NCI-H1105 (cell line): ENCODE measurements around the gene BCR.
A peak's percentile ranks its signal among the peaks of the same experiment; 100 is the strongest.
"Not testable (repeated sequence)": the region's sequence is repeated elsewhere in the genome, so short reads cannot be mapped to it uniquely, and the experiment has no call there.

ENCODE experiments used
- DNase-seq: peaks from one replicate; lab custom pipeline; 2025; lab: John Stamatoyannopoulos, UW

BCR gene

DNA sequence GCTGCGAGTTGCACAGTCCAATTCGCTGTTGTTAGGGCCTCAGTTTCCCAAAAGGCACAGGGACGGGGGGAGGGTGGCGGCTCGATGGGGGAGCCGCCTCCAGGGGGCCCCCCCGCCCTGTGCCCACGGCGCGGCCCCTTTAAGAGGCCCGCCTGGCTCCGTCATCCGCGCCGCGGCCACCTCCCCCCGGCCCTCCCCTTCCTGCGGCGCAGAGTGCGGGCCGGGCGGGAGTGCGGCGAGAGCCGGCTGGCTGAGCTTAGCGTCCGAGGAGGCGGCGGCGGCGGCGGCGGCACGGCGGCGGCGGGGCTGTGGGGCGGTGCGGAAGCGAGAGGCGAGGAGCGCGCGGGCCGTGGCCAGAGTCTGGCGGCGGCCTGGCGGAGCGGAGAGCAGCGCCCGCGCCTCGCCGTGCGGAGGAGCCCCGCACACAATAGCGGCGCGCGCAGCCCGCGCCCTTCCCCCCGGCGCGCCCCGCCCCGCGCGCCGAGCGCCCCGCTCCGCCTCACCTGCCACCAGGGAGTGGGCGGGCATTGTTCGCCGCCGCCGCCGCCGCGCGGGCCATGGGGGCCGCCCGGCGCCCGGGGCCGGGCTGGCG lies at the start of gene BCR:
BCR (plus strand) TSS at position 209 of the 592 bp plus-strand sequence. CDS start 452 bp downstream, outside the sequence.
- peak; percentile 49 for DNase-seq

DNA sequence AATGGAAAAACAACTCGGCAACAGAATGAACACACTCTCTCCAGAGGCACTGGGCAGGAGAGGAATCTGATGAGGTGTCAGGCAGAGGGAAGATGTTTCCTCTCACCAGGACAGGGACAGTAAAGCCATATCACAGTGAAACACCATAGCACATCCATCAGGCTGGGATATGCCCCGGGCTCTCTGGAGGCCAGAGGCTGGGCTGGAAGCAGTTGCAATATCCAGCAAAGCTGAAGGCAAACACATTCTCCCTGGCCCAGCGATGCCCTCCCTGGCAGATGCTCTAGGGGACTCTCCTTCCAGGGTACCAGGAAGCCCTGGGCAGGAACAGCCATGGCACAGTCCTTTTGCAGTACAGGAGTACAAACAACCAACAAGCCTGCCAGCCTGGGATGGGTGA lies 49.6 kb upstream of the BCR start:
- DNase-seq, result no peak

DNA sequence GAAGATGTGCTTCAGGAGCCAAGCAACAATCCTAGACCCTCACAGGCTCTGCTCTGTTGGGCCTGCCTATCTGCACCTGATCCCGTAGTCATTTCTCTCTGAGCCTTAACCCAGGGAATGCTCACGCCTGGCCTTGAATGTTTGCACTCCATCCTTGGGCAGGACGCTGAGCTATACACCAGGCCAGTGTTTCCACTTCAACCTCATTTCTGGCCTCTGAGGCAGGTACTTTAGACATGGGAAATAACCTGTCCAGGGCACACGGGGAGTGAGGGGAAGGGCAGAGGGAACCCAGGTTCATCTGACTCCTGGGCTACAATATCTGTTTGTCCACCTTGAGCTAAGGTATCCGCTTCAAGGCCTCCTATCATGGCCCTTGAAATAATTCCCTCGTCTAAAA lies 48.4 kb upstream of the BCR start:
- DNase-seq, result no peak

DNA sequence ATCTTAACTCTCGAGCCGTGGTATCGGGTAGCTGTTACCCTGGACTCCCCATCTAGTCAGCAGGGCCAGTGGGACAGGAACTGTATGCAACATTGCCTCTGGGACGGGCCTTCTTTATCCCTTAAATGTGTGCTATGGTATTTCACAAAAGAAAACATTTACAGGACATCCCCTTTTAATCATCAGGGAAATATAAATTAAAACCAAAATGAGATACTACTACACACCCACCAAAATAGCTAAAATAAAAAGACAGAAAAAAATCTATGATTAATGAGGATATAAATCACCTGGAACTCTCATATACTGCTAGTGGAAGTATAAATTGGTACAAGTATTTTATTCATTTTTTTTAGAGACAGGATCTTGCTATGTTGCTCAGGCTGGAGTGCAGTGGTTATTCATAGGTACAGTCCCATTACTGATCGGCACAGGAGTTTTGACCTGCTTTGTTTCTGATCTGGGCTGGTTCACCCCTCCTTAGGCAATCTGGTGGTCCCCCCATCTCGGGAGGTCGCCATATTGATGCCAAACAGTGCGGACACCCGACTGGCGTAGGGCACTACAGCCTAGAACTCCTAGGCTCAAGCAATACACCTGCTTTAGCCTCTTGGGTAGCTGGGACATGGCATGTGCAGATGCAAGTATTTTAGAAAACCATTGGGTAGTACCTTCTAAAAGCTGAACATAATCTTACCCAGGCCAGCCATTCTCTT lies 47.8 kb upstream of the BCR start:
- DNase-seq, result no peak

DNA sequence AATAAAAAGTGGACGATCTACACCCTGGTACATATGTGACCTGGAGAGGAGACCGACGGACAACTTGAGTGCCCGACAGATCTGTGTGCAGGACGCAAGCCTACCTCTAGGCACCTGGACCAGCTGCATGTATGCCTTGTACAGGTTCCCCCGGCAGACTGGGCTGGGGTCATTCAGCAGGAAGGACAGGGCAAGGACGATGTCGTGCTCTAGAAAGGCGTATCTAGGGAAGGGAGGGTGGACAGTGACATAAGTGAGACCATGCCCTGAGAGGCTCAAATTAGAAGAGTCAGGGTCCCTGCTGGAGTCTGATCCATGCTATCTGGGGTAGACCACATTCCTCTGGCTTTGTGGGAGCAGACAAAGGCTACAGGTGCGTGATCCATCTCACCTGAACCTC lies 46.4 kb upstream of the BCR start:
- no peak for DNase-seq

DNA sequence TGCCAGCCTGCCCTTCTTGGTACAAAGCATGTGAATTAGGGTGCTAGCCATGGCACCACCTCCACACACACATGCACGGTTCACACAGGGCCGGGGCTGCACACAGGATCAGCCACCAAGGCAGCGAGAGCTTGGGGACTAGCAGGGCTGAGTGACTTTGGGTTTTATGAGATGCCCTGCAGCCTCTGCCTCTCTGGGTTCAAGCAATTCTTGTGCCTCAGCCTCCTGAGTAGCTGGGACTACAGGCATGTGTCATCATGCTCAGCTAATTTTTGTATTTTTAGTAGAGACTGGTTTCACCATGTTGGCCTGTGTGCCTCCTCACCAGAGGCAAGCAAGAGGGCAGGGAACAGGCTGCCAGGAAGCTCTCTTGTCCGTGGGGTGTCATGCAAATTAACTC lies 43.3 kb upstream of the BCR start:
- DNase-seq, result not testable (repeated sequence)

DNA sequence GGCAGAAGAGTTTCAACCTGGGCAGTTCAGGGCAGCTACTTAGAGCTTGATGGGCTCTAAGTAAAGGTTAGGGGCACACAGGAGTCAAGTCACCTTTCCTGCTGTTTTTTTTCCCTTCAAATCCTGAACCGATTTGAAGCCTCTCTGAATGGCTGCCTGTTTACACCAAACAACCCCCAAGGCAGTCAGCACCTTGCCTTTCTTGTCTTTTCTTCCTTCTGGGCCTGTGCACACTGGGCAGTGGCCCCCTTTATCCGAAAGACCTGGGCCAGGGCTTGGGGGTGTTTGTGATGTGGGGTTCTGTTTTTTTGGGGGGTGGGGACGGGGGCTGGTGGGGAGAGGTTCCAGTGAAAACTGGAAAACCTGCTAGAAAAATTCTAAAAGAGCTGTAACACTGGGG lies 42.8 kb upstream of the BCR start:
- no peak for DNase-seq

DNA sequence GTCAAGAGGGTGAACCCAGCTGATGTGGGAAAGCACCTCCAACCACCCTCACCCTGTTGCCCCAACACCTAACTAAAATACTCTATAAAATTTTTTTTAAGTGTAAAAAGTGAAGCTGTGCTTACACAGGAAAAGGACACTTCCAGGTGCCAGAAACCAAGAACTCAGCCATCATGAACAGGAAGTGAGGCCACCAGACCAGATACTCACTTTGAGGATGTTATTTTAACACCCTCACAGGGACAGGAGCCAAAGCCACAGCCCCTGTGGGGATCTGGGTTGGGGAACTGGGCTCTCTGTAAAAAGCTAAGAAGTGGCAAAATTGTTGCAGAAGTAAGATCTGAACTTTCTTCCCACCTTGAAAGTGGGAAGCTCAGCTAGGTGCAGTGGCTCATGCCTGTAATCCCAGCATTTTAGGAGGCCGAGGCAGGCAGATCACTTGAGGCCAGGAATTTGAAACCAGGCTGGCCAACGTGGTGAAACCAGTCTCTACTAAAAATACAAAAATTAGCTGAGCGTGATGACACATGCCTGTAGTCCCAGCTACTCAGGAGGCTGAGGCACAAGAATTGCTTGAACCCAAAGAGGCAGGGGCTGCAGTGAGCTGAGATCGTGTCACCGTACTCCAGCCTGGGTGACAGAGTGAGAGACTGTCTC lies 42.3 kb upstream of the BCR start:
- DNase-seq, result no peak

DNA sequence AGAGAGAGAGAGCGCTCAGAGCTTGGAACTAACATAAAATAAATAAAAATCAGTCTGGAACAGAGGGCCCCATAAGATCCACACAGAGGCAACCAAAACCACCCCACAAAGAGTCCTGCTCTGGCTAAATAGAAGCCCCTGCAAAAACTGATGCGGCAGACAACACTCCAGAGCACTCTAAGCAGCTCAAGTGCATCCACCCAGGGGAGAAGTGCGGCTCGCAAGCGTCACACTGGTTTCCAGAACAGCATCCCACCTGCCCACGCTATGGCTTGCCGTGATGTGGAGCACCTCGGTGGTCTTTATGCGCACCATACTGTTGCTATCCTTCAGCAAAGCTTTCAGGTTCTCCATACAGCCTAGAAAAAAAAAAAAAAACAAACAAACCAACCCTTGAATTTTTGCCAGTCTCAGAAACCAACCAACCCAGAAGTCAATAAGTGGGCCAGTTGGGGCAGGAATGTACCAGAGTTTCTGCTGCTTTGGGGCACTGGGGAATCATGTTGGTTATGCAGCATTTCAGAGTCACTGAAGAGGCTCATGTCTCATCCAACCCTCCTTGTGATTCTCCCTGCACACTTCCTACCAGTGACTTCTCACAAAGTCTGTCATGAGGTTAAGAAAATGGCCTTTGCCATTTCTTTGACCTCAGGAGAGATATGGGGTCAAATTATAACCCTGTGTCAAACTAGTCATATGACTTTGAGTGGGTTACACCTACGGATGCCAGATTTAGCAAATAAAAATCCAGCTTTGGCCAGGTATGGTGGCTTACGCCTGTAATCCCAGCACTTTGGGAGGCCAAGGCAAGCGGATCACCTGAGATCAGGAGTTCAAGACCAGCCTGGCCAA lies 41.5 kb upstream of the BCR start:
- DNase-seq, result no peak

DNA sequence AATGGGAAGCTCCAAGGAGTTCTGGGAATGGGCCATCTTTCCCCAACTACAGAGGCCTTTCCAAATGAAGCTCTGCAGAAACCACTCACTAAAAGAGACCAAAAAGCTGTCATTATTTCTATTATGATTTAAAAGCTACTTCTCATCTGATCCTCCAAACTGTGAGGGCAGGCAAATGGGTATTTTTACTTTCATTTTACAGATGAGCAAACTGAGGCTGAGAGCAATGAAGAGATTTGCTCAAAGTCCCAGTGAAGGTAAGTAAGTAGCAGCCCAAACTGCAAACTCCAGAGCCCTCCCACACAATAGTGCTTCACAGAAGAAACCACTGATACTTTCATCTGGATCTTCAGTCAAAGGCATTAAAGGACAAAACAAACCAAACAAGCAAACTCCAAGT lies 39.9 kb upstream of the BCR start:
- DNase-seq, result no peak

DNA sequence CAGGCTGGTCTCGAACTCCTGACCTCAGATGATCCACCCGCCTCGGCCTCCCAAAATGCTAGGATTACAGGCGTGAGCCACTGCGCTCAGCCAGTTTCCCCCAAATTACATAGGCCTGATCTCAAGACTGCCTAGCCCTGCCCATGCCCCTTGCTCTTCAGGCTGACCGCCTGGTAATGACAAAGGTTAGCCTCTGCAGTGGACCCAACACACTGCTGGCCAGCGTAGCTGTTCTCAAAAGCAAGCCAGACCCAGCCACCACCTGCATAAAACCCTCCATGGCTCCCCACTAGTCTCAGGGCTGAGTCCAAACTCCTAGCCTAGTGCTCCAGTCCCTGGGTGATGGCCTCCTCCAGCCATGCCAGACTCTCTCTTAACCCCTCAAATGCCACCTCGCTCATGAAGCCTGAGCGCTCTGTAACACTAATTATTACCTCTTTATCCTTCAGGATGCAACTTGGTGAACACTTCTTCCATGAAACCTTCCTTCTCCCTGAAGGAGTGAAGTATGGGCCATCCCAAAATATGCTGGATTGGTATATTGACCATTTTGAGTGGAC lies 37.7 kb upstream of the BCR start:
- no peak for DNase-seq

DNA sequence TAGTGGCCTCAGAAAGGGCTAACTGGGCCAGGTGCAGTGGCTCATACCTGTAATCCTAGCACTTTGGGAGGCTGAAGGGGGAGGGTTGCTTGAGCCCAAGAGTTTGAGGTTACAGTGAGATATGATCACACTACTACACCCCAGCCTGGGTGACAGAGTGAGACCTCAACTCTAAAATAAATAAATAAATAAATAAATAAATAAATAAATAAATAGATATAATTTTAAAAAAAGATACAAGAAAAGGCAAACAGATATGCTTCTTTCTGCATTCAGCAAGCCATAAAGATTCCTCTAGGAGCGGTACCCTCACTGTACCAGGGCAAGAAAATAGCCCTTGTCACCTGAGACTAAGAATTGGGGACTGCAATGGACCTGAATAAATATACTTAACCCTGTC lies 37.2 kb upstream of the BCR start:
- no peak for DNase-seq

DNA sequence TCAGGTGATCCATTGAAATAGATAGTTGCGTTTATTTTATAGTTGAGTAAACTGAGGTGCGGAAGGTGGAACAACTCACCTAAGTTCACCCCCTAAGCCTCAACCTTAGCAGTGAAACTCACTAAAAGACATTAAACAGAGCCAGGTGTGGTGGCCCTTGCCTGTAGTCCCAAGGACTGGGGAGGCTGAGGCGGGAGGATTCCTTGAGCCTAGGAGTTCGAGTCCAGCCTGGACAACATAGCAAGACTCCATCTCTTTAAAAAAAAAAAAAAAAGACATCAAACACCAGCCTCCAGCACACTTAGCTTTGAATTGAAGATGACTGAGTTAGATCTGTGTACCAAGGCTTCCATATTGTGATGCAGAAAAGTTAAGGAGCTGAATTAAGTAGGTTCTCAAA lies 35.9 kb upstream of the BCR start:
- DNase-seq, result no peak

DNA sequence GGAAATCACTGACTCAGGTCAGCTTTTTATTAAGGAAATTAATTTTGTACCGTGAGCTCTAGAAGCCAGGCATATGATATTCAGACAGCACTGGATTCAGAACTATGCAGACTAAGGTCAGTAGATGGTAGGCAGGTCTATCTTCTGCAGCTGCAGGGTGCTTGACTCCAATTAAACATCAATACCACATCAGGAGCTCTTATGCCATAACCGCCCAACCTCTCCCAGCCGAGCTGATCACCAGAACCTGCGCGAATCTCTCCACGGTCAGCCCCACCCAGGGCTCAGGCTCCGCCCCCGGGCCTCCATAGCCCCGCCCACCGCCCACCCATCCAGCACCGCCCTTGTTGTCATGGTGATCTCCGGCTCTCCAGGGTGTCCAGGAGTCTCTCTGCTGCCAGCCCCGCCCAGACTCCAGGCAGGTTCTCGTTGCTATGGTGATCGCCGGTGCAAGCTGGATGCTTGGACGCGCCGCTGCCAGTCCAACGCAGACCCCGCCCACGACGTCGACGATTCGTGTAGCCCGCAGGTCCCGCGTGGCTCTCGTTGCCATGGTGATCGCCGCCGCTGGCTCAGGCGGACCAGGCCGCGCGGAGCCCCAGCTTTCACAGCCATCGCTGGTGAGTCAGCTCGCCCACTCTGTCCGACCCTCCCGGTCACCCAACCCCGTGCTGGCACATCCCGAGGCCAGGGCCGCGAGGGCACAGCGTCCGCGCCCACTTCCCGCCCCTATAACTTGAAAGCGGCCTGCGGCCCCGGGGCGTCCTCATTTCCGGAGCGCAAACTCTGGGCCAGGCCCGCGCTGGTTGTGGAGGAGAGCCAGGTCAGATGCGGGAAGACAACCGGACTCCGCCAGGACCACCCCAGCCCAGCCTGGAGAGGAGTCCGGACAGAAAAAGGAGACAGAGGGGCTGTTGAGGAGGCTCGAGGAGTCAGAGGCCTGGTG lies 35.1 kb upstream of the BCR start, which contains the start of gene RAB36:
RAB36 (plus strand) TSS at position 546 of the 946 bp plus-strand sequence. CDS start 1,140 bp downstream, outside the sequence.
- DNase-seq, result peak; percentile 99

DNA sequence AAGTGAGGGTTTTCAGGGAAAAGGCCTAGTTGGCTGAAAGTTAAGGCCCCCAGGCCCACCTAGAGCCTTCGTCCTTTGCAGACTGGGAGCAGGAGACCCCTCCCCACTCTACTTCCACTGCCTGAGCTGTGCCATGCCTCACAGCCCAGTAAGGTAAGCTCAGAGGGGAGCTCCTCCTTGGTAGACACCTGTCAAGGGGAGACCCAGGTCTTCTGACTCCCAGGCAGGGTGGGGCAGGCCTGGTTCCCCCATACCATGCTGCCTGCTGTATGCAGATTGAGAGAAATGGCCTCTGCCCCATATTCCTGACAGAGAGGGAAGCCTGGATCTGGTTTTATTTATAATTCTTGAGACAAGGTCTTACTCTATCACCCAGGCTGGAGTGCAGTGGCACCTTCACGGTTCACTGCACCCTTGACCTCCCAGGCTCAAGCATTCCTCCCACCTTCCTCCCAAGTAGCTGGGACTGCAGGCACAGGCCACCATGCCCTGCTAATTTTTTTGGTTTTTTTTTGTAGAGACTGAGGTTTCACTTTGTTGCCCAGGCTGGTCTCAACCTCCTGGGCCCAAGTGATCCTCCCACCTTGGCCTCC lies 34.3 kb upstream of the BCR start:
- no peak for DNase-seq

DNA sequence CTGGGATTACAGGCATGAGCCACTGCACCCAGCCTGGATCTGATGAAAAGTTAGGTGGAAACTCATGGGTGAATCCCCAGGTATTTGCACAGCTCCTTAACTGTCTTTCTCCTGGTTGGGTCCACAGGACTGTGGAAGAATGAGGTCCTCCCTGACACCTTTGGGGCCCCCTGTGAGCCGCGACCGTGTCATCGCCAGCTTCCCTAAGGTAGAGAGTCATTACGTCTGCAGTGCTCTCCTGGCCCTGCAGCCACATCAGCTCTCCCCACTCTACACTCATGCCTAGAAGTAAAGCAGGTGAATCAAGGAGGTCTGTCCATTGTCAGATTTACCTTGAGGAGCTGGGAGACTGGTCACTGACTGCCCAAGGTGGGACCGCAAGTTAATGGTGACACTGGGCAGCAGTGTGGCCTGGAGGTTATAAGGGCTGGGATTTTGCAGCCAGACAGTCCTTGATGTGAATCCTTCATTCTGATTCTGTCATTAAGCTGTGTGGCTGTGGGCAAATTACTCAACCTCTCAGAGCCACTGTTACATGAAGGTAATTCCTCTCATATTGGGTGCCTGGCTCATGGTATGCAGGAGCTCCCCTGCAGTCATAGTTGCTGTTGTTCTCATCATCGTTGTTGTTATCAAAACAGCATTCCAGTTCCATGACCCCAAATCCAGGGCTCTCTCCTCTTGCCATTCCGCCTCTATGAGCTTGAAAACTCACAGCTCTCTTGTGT lies 33.7 kb upstream of the BCR start:
- no peak for DNase-seq

DNA sequence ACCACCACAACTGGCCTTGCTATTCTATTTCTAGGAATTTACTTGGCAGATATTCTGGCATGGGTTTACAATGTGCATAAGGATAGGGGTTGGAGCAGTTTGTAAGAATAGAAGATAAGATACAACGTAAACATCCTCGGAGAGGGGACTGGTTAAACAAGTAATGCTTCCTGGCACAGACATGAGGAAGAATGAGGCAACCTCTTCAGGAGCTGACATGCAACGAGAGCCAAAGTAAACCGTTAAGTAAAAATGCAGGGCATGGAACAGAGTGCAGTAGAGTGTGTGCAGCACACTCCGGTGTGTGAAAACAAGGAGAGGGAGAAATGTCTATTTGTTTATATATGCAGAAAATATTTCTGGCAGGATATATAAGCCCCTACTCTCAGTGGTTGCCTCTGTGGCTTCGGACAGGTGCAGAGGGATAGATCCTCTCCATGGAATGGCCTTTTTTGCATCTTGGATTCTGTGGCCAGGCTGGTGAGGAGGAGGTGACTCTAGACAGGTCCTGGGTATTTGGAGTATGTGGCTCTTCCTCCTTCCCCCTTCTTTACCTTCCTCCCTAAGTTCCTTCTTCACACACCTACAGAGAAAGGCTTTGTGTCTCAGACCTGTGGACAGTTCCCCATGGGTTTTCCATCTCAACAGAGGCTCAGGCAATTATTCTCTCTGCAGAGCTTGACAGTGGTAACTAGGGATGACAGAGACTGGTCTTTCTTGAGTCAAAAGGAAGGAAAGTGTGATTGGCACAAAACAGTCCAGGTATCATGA lies 32.5 kb upstream of the BCR start:
- no peak for DNase-seq

DNA sequence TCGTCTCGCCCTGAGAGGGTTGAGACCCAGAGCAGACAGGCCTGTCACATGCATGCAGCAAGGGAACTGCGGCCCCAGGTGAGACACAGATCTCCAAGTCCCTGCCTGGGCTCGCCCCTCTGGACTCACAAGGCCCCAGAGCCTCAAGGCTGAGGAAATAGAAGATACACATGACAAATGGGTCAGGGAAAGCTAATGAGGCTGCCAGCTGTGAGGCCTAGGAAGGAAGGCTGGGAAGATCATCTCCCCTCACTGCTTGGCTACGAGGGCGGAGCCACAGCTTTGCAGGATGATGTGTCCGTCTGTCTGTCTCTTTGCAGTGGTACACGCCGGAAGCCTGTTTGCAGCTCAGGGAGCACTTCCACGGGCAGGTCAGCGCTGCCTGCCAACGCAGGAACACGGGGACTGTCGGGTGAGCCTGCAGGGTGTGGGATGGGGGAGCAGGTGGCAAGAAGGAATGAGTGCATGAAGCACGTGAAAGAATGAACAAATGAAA lies 30.5 kb upstream of the BCR start:
- DNase-seq, result no peak

DNA sequence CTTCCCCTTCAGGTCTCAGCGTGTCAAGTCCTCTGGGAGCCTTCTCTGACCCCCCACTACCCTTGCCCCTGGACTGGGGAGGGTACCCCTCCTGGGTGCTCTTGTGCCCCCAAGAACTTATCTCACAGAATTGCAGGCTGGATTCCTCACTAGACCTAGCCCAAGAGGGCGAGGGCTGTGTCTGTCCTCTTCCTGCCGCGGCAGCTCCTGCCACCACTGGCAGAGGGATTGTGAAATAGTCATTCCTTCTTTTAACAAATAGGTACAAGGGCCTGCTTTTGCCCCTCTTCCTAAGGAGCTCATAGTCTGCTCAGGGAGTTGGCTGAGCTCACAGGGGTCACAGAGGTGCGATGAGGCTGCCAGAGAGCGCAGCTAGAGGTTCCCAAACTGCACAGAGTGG lies 29.5 kb upstream of the BCR start:
- no peak for DNase-seq
